Erythroblast (primary cell): ENCODE measurements around the gene RAI14.
"Not testable (repeated sequence)": the region's sequence is repeated elsewhere in the genome, so short reads cannot be mapped to it uniquely, and the experiment has no call there.

Source experiments
- DNase-seq, 2 experiments: peaks; one replicate each; lab custom pipeline; 2025; lab: John Stamatoyannopoulos, UW
- GATA1 ChIP-seq: IDR thresholded peaks from 2 replicates; pipeline ENCODE4 v1.6.1; 2011; ENCODE audit warnings: low read depth, mild to moderate bottlenecking, control low read depth, low read length, moderate library complexity
- POLR2A ChIP-seq: IDR thresholded peaks from 2 replicates; pipeline ENCODE4 v1.6.1; 2011; ENCODE audit warnings: mild to moderate bottlenecking, low read length

The RAI14 gene

DNA sequence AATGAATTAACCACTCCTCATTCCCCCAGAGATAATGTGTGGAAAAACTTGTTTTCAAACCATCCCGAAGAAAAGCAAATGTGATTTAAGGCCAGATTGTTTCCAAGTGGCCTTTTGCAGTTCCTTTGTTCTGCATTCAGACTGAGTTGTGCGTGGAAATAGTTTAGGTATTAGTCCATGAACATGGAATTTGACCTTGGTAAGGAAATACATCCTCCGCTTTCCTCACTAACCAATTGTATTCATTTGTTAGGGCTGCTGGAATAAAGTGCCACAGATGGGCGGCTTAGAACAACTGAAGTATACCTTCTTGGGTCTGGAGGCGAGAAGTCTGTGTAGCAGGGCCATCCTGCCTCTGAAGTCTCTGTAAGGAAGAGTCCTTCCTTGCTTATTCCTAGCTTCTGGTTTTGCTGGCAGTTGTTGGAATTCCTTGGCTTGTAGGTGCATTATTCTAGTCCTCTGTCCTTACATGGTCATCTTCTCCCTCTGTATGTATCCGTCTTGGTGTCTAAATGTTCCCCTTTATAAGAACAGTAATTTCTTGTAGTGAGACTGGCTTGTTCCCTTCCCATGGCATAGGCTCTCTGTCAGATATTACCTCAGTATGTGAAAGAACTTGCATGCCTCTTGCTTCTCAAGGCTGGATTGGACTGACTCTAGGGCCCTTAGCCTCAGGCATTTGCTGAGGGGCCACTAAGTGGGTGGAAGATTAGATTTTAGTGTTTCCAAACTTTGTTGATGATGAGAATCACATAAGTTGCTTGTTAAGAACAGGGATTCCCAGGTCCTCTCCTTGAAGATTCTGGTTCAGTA, 53.9 kb downstream of the RAI14 start:
- no peak for DNase-seq
- TF ChIP-seq POLR2A (no peak), GATA1 (no peak)

- no peak for DNase-seq
These were observed 56.4 kb downstream of the RAI14 start for GRCh38 chr5:34712565-34712964.

GRCh38 chr5:34715711-34716110, 59.6 kb downstream of the RAI14 start:
- TF ChIP-seq GATA1 (no peak), POLR2A (no peak)

More at GRCh38 chr5:34712565-34712964, 56.4 kb downstream of the RAI14 start:
- TF ChIP-seq GATA1 (no peak), POLR2A (no peak)

GRCh38 chr5:34716986-34717385, 60.9 kb downstream of the RAI14 start:
- DNase-seq, result no peak
- TF ChIP-seq GATA1 (no peak), POLR2A (no peak)

More at GRCh38 chr5:34715711-34716110, 59.6 kb downstream of the RAI14 start:
- DNase-seq, result no peak

DNA sequence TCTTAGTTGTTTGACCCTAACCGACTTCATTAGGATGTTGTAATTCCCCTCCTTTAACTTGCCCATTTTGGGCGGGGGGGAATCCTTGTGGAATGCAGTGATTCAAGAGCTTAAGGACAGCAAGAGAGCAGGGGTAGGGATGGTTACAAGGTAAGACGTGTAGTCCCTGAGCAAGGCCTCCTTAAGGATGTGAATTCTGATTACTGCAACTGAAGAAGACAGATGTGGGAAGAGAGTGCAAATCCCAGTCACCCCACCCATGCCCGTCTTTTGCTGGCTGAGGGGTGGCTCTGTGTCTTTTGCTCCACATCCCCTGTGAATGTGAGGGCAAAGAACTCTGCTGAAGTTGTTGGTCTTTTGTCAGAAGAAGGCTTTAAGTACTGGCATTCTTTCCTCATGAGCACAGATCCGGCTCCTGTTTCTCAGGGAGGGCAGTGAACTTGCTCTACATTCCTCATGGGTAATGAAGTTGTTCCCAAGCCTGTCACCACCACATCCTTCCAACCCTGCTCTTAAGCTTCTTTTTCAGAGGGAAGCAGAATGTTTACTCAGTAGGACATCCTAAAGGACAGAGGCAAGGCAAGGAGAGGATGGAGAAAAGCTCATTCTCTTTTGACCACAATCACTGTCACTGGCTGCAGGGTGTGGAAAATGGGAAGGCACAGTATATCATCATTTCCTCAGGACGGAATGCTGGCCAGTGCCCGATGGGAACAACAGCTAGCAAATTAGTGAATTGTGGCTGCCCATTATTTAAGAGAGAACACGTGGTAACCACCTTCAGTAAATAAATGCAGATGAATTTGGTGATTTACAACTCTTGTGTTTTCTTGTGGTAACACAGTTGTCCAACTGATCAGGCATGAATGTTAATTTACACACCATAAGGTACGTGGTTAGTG, 61.5 kb downstream of the RAI14 start:
- no peak for DNase-seq
- TF ChIP-seq POLR2A (no peak), GATA1 (no peak)

- DNase-seq, result no peak
- TF ChIP-seq GATA1 (no peak), POLR2A (no peak)
These were observed 62.4 kb downstream of the RAI14 start for GRCh38 chr5:34718516-34718915.

GRCh38 chr5:34719029-34719428, 62.9 kb downstream of the RAI14 start:
- DNase-seq, result no peak
- TF ChIP-seq GATA1 (no peak), POLR2A (no peak)

GRCh38 chr5:34721327-34721726, 65.2 kb downstream of the RAI14 start:
- TF ChIP-seq POLR2A, result no peak
- no peak for TF ChIP-seq GATA1
- DNase-seq, result no peak

DNA sequence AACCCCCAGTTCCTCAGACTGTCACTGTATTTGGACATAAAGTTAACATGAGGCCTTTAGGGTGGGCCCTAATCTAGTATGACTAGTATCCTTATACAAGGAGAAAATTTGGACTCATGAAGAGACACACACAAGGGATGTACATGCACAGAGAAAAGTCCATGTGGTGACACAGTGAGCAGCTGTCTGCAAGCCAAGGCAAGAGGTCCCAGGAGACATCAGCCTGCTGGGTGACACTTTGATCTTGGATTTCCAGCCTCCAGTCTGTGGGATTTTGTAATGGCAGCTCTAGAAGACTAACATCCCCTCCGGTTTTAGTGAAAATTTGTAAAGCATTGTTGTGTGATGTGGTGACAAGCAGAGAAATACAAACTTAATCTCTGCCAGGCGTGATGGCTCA, 66.1 kb downstream of the RAI14 start:
- no peak for TF ChIP-seq POLR2A
- no peak for TF ChIP-seq GATA1
- no peak for DNase-seq

- no peak for TF ChIP-seq GATA1
- TF ChIP-seq POLR2A, result no peak
- DNase-seq, result no peak
These were observed 68.6 kb downstream of the RAI14 start for GRCh38 chr5:34724741-34725140.

DNA sequence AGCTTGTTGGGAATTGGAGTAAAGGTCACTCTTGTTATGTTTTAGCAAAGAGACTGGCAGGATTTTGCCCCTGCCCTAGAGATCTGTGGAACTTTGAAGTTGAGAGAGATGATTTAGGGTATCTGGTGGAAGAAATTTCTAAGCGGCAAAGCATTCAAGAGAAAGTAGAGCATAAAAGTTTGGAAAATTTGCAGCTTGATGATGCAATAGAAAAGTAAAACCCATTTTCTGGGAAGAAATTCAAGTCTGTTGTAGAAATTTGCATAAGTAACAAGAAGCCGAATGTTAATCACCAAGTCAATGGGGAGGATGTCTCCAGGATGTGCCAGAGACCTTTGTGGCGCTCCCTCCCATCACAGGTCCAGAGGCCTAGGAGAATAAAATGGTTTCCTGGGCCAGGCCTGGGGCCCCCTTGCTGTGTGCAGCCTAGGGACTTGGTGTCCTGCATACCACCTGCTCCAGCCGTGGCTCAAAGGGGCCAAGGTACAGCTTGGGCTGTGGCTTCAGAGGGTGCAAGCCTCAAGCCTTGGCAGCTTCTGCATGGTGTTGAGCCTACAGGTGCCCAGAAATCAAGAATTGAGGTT, 71.1 kb downstream of the RAI14 start:
- DNase-seq, result not testable (repeated sequence)

GRCh38 chr5:34728236-34728635, 72.1 kb downstream of the RAI14 start:
- DNase-seq, result no peak
- TF ChIP-seq POLR2A (no peak), GATA1 (no peak)

DNA sequence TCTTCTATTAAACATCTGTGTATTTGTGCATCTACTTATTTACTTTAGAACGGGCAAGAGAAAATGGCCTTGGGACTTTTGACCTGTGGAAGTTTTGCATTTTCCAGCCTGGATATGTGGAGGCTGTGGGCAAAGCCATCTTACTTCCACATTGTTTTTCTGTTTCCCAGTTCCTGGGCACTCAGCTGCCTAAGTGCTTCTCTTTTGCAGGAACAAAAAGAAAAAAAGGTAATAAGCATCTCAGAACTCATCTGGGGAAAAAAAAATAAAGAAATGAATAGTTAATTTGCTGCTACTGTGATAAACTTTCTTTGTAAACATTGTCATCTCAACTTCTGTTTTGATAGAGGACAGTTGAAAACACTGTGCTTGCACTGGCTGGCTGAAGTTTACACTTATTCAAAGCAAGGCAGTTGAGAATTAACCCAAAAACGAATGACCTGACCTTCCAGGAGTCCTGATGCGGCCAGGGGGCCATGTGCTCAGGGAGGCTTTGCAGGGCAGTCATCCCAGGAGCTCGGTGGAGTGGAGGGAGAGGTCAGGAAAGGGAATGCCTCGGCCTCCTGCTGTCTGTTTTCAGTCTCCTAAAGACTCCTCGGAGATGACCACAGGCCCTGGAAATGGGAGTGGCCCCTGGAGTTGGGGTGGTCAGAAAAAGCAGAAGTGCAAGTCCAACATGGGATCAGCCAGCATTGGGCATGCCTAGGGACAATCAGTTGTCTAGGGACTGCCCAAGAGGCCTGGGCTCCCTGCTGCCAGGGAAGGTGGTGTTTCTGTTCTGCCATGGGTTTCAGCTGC, 75.5 kb downstream of the RAI14 start:
- DNase-seq, result no peak
- TF ChIP-seq POLR2A (no peak), GATA1 (no peak)

DNA sequence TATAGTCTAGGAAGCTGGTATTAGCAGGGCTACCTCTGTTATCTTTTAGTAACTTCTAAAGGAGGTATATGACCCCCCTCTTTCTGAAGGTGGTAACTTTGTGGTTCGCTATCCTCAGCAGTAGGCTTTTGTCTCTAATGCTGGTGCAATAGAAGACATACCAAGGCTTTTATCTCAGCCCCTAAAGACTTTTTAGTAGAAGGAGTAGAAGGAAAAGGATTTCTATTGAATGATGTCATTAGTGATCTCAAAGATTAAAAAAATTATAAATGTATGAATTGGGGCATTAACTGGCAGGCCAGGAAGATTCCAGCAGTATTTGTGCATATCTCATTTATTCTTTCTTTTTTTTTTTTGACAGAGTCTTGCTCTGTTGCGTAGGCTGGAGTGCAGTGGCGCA, 78.2 kb downstream of the RAI14 start:
- no peak for DNase-seq
- TF ChIP-seq GATA1, result no peak
- no peak for TF ChIP-seq POLR2A
